Osteoblast (primary cell): ENCODE results near the gene WWP2. TPM values are rescaled to one million over a fixed set of nuclear protein-coding genes. Genes with fewer than 3 reads are reported as not detected.

ENCODE experiments used
- DNase-seq: peaks from one replicate; pipeline ENCODE4 v3.0.0; 2011; ENCODE audit warnings: low spot score, mixed read lengths; ENCODE audit not compliant: insufficient read length; ENCODE audit errors: missing footprints
- H2AFZ ChIP-seq: 2 replicates; pipeline ENCODE4 v1.6.0; 2011; ENCODE audit warnings: mild to moderate bottlenecking, low read length
- H3K27ac ChIP-seq: 2 replicates; pipeline ENCODE4 v1.5.1; 2011; ENCODE audit warnings: mild to moderate bottlenecking, low read depth, low read length, moderate library complexity
- H3K27me3 ChIP-seq: 2 replicates; pipeline ENCODE4 v1.6.0; 2012; ENCODE audit warnings: mild to moderate bottlenecking, control low read depth, inconsistent platforms, low read length, moderate library complexity; ENCODE audit not compliant: insufficient read depth
- H3K36me3 ChIP-seq: 2 replicates; pipeline ENCODE4 v1.5.1; 2011; ENCODE audit warnings: mild to moderate bottlenecking, low read length, control low read depth, moderate library complexity; ENCODE audit not compliant: insufficient read depth
- H3K4me1 ChIP-seq: 2 replicates; pipeline ENCODE4 v1.5.1; 2011; ENCODE audit warnings: mild to moderate bottlenecking, low read length, control low read depth, moderate library complexity; ENCODE audit not compliant: insufficient read depth
- H3K4me2 ChIP-seq: 2 replicates; pipeline ENCODE4 v1.6.0; 2011; ENCODE audit warnings: mild to moderate bottlenecking, low read length; ENCODE audit not compliant: insufficient read depth
- H3K4me3 ChIP-seq: fragments of 200-600 bp; sonication (generic); 3 replicates; pipeline ENCODE4 v1.5.1; 2012; ENCODE audit warnings: mild to moderate bottlenecking, low read length, inconsistent platforms; ENCODE audit not compliant: insufficient read depth
- H3K79me2 ChIP-seq: 2 replicates; pipeline ENCODE4 v1.6.0; 2012; ENCODE audit warnings: mild to moderate bottlenecking, low read length, control low read depth, inconsistent platforms; ENCODE audit not compliant: insufficient read depth
- H3K9me3 ChIP-seq: 2 replicates; pipeline ENCODE4 v1.5.1; 2011; ENCODE audit warnings: low read depth, low read length, control low read depth
- H4K20me1 ChIP-seq: 2 replicates; pipeline ENCODE4 v1.6.0; 2012; ENCODE audit warnings: mild to moderate bottlenecking, low read length, control low read depth; ENCODE audit not compliant: insufficient read depth
- total RNA-seq: library from RNA; depleted of rRNA; stranded (reverse); fragments of >200 nt; gene quantifications from 2 replicates; pipeline ENCODE4 v1.2.3, GENCODE V29; 2012
- TF ChIP-seq, protein P1 (sequence below): IDR thresholded peaks from 2 replicates; pipeline ENCODE4 v1.5.1; 2011; ENCODE audit warnings: mild to moderate bottlenecking, low read depth, low read length, moderate library complexity; ENCODE audit errors: extremely low read depth

The WWP2 gene
- total RNA-seq, 1 donor = 46.7 TPM

- H3K4me1 ChIP-seq = peaks cover 18% of the 10 kb centered on the region
- TF ChIP-seq, protein P1, sequence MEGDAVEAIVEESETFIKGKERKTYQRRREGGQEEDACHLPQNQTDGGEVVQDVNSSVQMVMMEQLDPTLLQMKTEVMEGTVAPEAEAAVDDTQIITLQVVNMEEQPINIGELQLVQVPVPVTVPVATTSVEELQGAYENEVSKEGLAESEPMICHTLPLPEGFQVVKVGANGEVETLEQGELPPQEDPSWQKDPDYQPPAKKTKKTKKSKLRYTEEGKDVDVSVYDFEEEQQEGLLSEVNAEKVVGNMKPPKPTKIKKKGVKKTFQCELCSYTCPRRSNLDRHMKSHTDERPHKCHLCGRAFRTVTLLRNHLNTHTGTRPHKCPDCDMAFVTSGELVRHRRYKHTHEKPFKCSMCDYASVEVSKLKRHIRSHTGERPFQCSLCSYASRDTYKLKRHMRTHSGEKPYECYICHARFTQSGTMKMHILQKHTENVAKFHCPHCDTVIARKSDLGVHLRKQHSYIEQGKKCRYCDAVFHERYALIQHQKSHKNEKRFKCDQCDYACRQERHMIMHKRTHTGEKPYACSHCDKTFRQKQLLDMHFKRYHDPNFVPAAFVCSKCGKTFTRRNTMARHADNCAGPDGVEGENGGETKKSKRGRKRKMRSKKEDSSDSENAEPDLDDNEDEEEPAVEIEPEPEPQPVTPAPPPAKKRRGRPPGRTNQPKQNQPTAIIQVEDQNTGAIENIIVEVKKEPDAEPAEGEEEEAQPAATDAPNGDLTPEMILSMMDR = no peak
- DNase-seq = peak; percentile 57
Observed at GRCh38 chr16:69859105-69859989, 97.2 kb downstream of the WWP2 start.

GRCh38 chr16:69860233-69861231 lies 98.4 kb downstream of the WWP2 start:
- H3K27ac ChIP-seq = no peak overlapping the region
- no peaks in the 10 kb centered on the region for H3K79me2 ChIP-seq
- H3K27me3 ChIP-seq = no peaks in the 10 kb centered on the region
- H3K36me3 ChIP-seq = no peaks in the 10 kb centered on the region
- no peak overlapping the region for H3K4me2 ChIP-seq
- H2AFZ ChIP-seq = no peak overlapping the region
- H3K4me3 ChIP-seq = no peak overlapping the region
- peaks cover 17% of the 10 kb centered on the region for H3K4me1 ChIP-seq
- H4K20me1 ChIP-seq = no peaks in the 10 kb centered on the region
- peak; percentile 39 for DNase-seq
- H3K9me3 ChIP-seq = no peaks in the 10 kb centered on the region
- TF ChIP-seq, protein P1 = no peak

More at GRCh38 chr16:69859105-69859989, 97.2 kb downstream of the WWP2 start:
- H3K4me2 ChIP-seq = no peak overlapping the region
- no peaks in the 10 kb centered on the region for H3K36me3 ChIP-seq
- no peak overlapping the region for H2AFZ ChIP-seq
- H3K79me2 ChIP-seq = no peaks in the 10 kb centered on the region
- H3K27ac ChIP-seq = no peak overlapping the region
- H3K4me3 ChIP-seq = no peak overlapping the region
- no peaks in the 10 kb centered on the region for H3K9me3 ChIP-seq
- no peaks in the 10 kb centered on the region for H3K27me3 ChIP-seq
- no peaks in the 10 kb centered on the region for H4K20me1 ChIP-seq

DNA sequence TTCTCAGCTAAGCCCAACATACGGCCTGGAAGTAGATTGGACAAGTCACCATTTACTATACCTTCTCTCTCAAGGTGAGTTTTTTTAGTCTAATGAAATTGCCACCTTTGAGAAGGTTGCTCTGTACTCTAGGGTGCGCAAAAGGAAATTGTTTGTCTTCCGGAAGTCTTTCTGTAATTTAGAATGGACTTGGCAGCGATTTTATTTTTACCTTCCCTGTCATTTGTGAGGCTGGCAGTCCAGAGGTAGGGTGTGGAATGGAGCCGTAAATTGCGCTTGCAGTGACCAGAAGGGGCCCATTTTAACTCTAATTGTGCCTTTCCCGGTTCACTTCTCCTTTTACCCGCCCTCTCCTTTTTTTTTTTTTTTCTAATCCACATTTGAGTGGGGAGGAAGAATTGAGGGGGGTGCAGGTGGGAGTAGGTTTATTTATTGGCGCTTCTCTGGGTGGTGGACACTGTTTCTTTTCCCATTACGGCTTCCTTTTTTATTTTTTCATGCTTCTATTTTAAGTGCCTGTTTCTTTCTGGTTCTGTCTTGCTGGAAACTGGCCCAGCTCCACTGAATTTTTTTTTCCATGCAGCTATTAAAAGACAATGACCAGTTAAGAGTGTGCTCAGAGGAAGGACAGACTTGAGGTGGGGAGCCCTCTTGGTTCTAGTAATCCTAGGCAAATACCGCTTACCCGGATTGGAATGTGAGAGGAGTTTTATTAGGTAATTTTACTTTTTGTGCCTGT lies 99.3 kb downstream of the WWP2 start:
- no peaks in the 10 kb centered on the region for H3K27me3 ChIP-seq
- no peaks in the 10 kb centered on the region for H3K79me2 ChIP-seq
- H3K4me3 ChIP-seq = no peak overlapping the region
- DNase-seq = peak; percentile 85
- peak overlapping the region; percentile 54 for H3K27ac ChIP-seq
- TF ChIP-seq, protein P1 = no peak
- no peaks in the 10 kb centered on the region for H4K20me1 ChIP-seq
- H2AFZ ChIP-seq = no peak overlapping the region
- peak overlapping the region; percentile 53 for H3K4me2 ChIP-seq
- H3K9me3 ChIP-seq = no peaks in the 10 kb centered on the region
- no peaks in the 10 kb centered on the region for H3K36me3 ChIP-seq
- H3K4me1 ChIP-seq = peaks cover 23% of the 10 kb centered on the region
